Embryonic facial prominence (tissue), 1 donor: ENCODE measurements around the gene C1QC.
A peak's percentile ranks its signal among the peaks of the same experiment; 100 is the strongest.
"Not testable (repeated sequence)": the region's sequence is repeated elsewhere in the genome, so short reads cannot be mapped to it uniquely, and the experiment has no call there.

ENCODE experiments used
- DNase-seq: peaks from one replicate; pipeline ENCODE4 v3.0.0-alpha.2; 2016; ENCODE audit errors: extremely low spot score

Gene C1QC

DNA sequence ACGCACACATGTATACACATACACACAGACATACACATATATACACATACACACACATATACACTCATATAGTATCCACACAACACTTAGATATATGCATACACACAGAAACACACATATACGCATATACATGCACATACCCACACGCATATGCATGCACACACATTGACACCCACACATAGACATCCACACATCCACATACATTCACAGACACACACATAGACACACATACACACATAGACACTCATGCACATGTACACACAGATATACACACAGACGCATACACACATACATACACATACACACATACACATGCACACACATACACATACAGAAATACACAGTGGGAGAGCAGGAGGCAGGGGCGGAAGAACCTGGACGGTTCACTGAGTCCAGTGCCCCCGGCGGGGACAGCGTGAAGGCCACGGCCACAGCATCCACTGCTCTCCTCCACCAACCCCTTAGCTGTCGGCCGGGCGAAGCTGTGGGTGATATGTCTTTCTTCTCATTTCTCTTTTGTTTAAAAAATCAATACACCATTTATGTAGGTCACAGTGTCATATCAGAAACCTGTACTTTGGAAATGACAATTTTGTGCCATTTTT, 6.8 kb downstream of the C1QC start:
- no peak for DNase-seq

DNA sequence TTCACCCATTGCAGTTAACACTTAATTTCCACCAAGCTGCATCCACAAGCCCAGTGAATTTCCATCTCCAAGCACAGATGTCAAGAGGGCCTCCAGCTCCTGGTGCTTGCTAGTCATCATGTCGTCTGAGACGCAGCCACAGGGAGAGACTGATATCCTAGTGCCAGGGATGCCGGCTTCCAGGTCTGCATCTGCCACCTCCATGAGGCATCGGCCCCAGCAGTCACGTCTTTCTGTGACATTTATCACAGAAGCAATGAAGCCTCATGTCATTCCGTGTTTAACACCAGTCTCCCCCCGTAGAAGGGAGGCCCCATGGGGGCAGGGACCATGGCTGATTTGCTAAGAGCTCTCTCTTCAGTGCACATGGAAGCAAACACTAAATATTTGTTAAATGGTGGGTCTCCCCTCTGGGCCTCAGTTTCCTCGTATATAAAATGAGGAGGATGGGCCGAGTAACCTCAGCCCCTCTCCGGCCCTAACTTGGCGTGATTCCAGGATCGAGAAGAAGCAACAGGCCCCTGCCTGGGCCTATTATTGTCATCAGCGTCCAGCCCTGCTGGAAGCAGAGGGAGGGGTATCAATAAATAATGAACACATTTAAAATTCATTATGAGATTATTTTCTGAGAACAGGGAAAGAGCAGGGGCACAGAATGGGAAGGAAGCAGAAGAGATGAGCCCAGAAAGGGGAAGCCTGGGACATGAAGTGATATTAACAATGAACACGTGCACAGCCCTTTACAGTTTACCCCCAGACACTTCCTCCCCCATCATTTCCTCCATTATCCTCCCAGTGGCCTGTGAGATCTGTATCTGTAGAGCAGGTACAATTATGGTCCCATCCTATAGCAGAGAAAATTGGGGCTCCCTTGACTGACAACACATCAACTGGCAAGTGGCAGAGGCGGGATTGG, 8.8 kb downstream of the C1QC start:
- DNase-seq, result no peak

DNA sequence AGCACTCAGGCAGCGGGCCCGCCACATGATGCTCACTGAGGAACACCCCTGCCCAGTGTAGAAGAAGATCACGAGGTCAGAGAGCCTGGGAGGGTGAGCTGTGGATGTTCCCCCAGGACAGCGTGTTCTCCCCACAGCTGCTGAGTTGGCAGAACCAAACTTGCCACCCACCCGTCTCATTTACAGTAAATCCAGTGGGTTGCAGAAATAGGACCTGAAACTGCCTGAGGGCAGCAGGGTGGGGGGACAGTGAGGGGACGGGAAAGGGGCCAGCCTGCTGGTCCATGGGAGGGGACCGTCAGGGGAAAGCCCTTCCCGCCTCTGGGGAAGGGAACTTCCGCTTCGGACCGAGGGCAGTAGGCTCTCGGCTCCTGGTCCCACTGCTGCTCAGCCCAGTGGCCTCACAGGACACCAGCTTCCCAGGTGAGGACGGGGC, 9.5 kb downstream of the C1QC start, which contains the start of gene C1QB:
Gene C1QB, plus strand, starts transcription at position 356 of the 436 bp plus-strand sequence. CDS start 6,227 bp downstream, outside the sequence.
- DNase-seq, result no peak

DNA sequence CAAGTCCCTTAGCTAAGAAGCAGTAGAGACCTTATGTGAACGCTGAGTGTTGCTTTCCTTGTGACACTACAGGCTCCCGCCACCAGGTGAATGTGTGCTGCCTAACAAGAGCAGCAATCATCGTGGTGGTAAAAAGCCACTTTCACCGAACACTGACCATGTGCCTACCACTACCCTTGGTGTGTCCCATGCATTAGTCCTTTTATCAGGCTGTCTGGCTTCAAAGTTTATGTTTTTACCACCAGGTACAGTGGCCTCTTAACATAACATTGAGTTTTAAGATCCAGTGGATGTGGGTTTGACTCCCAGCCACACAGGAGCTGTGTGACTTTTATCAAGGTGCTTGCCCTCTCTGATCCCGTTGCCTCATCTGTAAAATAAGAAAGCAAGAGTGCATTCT, 11.3 kb downstream of the C1QC start:
- no peak for DNase-seq

DNA sequence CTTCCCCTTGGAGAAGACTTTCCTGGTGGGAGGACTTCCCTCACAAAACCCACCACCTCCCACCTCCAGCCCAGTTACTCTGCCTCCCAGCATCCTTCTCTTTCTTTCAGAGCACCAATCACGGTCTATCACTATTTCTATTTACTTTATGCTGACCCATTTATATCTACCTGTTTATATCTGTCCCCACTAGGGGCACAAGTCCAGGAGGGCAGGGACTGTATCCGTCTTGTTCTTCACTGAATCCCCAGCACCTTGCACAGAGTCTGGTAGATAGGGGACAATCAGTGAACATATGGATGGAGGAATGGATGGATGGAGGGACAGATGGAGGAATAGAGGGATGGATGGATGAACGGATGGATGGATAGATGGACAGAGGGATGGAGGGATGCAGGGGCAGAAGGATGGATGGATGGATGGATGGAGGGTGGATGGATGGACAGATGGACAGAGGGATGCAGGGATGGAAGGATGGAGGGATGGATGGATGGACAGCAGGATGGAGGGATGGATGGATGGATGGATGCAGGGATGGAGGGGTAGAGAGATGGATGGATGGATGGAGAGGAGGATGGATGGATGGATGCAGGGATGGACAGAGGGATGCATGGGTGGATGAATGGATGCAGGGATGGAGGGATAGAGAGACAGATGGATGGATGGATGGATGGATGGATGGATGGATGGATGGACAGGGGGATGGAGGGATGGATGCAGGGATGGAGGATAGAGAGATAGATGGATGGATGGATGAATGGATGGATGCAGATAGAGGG, 15.1 kb downstream of the C1QC start:
- no peak for DNase-seq

DNA sequence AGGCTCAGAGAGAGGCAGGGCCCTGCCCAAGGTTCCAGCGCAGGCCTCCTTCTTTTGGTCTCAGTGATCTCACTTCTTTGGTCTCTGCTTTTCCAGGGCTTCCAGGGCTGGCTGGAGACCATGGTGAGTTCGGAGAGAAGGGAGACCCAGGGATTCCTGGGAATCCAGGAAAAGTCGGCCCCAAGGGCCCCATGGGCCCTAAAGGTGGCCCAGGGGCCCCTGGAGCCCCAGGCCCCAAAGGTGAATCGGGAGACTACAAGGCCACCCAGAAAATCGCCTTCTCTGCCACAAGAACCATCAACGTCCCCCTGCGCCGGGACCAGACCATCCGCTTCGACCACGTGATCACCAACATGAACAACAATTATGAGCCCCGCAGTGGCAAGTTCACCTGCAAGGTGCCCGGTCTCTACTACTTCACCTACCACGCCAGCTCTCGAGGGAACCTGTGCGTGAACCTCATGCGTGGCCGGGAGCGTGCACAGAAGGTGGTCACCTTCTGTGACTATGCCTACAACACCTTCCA, 17.3 kb downstream of the C1QC start:
- DNase-seq, result no peak

DNA sequence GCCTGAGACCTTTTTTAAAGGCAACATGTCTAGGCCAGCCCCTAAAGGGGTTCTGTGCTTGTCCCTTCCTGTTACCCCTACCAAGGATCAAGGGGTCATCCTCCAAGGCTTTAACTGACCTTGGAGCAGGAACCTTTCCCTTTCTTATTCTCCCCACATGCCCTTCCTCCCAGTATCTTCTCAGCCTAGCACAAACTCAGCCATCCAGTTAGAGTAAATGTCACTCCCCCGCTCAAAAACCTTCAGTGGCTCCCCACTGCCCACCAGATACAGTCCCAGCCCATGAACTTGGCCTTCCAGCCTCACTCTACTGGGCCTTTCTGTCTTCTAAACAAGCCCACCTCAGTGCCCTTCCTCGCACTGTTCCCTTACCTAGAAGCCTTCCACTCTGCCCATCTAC, 18.4 kb downstream of the C1QC start:
- no peak for DNase-seq

DNA sequence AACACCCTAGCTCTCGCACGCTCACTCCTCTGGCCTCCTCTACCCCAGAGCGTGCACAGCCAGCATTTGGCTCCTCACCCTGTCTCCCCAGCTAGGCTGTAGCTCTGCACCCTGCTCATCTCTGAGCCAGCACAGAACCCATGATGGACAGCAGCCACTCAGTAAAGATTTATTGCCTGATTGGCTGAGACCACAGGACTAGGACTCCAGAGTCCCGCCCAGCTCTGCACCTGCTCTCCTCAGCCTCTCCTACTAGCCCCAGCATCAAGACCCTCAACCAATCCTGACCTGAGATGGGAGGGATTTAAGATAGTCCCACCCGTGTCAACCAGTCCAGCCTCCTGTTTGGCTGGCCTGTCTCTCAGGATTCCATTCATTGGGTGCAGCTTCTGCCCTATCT, 18.9 kb downstream of the C1QC start:
- DNase-seq, result no peak

DNA sequence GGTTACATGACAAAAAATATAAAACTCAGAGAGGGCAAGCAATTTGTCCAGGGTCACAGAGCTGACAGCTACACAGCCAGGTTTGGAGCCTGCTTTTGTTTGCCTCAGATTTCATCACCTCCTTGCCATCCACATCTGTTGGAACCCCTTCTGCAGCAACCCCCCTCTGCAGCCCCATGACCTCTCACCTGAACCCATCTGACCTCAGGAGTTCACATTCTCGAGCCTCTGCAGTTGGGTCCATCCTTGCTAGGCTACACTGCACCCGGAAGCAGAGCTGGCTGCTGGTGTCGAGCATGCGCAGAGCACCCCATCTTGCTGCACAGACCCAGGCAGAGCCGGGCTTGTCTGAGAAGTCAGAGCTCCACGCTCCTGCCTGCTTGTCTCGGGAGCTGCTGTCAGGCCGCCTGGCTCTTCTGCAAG, 19.6 kb downstream of the C1QC start:
- DNase-seq, result no peak

DNA sequence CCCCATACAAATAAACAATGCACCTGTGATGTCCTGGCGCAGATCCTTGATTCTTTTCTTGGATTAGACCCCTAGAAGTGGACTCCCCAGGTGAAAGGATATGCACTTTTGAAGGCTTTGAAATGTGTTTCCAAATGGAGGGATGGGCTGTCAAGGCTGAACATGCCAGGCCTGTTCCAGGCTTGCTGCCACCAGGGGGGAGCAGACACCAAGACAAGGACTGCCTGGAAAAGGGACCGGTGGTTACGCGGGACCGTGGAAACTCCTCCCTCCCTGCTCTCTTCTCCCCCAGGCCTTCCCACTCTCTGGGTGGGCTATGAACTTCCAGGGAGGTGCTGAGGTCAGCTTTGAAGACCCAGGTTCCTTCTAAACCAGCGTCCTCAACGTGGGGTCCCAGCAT, 22.3 kb downstream of the C1QC start:
- no peak for DNase-seq

DNA sequence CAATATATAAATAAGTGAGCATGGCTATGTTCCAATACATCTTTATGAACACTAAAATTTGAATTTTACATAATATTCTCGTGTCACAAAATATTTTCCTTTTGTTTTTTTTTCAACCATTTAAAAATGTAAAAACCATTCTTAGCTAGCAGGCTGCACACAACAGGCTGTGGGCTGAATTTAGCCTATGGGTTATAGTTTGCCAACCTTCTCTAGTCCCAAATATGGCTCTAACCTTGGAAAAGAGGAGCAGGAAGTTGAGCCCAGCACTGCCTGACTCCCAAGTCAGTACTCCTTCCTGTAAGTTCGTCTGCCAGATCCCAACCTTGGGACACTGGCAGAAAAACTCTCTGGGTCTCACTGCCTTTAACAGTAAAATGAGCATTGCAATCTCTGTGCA, 23.0 kb downstream of the C1QC start:
- DNase-seq, result no peak

DNA sequence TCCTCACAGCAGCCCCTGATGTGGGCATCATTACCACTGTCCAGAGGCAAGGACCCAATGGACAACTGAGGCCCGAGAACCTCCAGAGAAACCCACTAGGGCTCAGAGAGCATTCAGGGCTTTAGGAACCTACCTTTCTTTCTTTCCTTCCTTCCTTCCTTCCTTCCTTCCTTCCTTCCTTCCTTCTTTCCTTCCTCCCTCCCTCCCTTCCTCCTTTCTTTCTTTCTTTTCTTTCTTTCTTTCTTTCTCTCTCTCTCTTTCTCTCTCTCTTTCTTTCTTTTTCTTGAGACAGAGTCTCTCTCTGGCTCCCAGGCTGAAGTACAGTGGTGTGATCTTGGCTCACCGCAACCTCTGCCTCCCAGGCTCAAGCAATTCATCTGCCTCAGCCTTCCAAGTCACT, 25.4 kb downstream of the C1QC start:
- not testable (repeated sequence) for DNase-seq

DNA sequence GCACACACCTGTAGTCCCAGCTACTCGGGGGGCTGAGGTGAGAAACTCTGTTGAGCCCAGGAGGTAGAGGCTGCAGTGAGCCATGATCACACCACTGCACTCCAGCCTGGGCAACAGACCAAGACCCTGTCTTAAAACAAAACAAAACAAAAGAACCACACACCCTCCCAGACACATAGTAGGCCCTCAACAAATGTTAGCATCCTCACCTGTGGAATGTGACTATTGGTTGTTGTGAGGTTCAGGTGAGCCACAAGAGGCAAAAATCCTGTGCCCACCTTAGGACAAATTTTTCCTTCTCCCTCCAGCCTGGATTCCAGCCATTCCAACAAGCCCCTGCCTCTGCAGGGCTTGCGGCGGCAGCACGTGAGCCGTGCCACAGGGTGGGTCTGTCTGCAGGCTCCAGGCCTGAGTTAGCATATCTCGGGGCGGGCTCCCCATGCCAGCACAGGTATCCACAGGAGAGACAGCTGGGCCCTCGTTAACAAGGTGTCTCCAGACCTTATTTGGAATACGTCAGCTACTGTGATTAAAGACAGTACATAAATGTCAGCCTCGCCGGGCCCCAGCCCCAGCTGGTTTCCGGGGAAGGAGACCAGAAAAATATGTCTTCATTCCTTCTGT, 27.0 kb downstream of the C1QC start:
- no peak for DNase-seq

DNA sequence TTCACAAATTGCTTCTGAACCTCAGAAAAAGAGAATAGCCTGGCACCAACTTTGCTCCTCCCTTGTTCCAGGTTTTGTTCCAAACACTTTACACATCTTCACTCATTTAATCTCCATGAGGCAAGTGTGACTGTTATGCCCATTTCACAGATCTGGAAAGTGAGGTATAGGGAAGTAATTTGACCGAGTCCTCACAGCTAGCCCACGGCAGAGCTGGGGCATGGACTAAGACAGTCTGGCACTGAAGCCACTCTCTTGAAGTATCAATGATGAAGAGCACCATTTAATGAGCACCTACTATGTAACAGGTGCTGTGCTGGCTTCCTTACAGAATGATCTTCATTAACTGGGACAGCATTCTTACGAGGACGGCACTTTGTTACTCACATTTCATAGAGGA, 28.6 kb downstream of the C1QC start:
- no peak for DNase-seq

DNA sequence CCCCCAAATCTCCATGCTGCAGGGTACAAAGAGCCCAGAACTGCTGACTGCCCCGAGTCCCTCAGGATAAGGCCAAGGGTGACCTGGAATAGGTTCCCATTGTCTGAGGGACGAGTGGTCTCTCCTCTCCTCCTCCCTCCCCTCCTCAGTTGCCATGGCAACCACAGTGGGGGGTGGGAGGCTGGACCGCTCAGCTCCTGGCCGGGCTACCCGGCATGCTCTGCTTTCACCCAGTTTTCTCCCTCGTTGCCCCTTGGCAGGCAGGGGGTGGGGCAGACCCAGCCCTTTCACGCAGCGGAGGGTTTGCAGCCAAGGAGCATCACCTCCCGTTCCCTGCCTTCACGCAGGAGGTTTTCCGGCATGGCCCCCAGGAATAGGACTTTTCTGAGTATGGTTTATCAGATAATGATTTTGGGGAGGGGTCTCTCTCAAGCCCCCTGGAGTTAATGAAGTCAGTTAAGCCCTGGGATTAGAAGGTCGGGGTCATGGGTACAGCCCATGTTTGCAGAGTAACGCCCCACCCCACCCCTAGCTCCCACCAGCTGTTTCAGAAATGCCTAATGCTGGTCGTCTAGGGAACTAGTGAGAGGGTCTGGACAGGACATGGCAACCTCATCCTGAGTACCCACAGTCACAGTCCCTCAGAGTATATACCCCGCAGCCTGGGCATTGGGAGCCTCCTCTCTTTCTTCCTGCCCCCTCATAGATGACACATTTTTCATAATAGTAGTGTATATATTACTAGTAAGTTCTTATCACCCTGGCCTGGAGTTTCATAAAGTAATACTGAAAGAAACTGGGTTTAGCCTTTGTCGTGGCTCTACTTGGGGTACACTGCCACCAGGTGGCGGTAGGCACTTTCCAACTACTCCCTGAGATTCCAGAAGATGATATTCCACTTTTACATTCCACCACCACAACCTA, 30.3 kb downstream of the C1QC start:
- DNase-seq, result peak; percentile 36

DNA sequence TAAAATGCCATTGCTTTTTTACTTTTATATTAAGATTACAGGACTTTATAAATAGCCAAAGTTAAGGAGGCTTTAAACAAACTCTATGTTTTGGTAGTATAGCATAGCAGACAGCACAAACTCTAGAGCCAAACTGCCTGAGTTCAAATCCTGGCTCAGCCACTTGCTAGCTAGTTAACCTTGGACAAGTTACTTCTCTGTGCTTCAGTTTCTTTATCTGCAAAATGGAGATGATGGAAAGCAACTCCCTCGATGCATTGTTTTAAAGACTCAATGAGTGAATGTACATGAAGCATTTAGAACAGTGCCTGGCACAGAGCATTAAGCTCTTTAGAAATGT, 30.9 kb downstream of the C1QC start:
- DNase-seq, result no peak

DNA sequence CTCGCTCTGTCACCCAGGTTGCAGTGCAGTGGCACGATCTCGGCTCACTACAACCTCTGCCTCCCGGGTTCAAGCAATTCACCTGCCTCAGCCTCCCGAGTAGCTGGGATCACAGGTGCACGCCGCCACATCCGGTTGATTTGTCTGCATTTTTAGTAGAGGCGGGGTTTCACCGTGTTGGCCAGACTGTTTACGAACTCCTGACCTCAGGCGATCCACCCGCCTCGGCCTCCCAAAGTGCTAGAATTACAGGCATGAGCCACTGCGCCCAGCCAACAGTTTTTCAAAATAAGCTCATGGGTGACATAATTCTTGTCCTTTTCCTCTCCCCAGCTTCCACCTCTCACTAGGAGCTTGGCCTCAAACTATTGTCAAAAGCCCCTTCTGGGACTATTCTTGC, 32.7 kb downstream of the C1QC start:
- DNase-seq, result not testable (repeated sequence)

DNA sequence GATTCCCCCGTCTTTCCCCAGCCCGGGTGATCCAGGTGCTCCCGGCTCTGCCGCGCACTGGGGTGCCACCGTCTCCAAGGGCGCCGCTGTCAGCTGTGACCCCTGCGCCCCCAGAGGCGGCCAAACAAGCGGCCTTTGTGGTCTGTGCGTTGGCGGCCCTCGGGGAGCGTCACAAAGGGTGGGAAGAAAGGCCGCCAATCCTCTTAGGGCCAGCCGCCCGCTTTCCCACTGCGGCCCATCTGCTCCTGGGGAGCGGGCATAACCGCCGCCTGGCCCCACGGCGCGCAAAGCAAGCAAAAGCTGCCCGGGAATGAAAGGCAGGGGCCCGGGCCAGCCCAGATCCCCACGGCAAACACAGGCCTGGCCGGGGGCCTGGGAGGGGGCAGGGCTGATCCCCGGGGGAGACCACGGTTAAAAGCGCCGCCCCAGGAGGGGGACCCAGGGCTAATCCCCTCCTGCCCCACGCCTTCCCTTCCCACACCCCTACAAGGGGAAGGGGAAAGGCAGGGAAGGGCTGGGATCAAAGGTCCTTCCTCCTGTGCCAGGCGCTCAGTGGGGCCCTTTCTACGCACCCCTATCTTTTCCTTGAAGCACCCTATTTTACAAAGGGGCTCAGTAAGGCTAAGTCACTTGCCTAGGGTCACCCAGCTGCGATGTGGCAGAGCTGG, 33.6 kb downstream of the C1QC start:
- DNase-seq, result no peak

DNA sequence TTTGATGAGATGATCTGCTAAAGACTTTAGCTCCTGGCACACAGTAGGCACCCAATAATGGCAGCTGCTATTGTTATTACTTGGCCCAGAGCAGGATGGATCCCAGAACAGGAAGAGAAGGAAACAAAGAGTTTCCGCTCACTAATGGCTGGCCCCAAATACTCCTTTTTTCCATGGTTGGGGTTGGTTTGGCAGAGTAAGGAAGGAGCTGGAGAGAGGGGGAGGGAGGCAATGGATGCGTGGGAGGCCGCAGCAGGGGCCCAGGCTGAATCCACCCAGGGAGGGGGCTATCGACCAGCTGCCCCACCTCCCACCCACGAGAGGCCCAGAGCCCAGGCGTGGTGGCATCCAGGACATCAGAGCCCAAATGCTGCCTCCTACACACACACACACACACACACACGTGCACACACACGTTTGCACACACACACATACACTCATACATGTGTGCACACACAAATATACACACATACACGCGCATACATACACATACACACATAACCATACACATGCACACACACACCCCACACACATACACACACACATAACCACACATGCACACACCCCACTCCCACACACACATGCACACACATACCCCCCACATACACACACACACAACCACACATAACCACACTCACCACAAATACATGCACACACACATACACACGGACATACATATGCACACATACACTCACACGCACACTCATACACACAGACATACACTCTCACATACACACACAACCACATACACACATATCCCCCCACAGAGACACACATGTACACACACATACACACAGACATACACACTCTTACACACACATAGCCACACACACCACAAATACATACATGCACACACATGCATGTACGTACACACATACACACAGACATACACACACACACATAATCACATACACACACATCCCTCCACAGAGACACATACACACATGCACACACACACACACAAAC, 34.8 kb downstream of the C1QC start:
- no peak for DNase-seq
